ENCODE measurements around the gene PLEKHD1.

DNA sequence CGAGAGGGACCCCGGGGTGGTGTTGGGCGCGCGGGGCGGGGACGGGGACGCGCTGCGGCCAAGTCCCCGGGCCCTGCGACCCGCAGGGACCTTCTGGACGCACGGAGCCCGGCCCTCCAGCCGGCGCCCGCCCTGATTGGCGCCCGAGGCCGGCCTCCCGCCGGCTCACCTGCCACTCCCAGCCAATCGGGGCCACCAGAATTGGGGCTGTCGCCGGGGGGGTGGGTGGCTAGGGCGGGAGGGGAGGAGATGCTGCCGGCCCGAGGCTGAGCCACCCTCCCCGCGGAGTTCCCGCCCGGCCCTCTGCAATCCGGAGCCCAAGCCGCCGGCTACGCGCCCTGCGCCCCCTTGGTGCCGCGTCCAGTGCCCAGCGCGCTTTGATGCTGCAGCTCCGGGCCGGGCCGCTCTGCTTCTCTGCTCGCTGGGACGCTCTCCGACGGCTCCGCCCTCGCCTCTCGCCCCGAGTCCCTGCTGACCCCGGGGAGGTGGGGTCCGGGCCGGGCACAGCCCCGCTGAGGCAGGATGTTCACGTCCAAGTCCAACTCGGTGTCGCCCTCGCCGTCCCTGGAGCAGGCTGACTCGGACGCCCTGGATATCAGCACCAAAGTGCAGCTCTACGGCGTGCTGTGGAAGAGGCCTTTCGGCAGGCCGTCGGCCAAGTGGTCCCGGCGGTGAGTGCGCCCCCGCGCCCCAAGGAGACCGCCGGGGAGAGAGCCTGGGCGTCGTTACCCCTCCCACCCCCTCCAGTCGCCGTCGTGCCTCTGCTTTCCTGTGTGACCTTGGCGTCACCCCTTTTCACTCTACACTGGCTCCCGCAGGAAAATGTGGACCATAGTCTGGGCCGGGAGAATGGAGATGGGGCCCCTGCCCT is at the start of gene PLEKHD1:
- TF ChIP-seq, protein P1, sequence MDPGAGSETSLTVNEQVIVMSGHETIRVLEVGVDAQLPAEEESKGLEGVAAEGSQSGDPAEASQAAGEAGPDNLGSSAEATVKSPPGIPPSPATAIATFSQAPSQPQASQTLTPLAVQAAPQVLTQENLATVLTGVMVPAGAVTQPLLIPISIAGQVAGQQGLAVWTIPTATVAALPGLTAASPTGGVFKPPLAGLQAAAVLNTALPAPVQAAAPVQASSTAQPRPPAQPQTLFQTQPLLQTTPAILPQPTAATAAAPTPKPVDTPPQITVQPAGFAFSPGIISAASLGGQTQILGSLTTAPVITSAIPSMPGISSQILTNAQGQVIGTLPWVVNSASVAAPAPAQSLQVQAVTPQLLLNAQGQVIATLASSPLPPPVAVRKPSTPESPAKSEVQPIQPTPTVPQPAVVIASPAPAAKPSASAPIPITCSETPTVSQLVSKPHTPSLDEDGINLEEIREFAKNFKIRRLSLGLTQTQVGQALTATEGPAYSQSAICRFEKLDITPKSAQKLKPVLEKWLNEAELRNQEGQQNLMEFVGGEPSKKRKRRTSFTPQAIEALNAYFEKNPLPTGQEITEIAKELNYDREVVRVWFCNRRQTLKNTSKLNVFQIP (CRISPR knock-in tag; IDR thresholded peaks at IDR 0.05; ENCODE audit: borderline replicate concordance, low read depth): no peak
- TF ChIP-seq ZFP3 (CRISPR knock-in tag; IDR thresholded peaks at IDR 0.05) (no peak), ZFP30 (CRISPR knock-in tag; IDR thresholded peaks at IDR 0.05) (no peak), BACH2 (CRISPR knock-in tag; IDR thresholded peaks at IDR 0.05; ENCODE audit: borderline replicate concordance) (no peak), GLIS3 (CRISPR knock-in tag; IDR thresholded peaks at IDR 0.05) (no peak), ARNTL (CRISPR knock-in tag; IDR thresholded peaks at IDR 0.05; ENCODE audit: borderline replicate concordance, low read depth) (no peak)
- TF ChIP-seq, protein P2, sequence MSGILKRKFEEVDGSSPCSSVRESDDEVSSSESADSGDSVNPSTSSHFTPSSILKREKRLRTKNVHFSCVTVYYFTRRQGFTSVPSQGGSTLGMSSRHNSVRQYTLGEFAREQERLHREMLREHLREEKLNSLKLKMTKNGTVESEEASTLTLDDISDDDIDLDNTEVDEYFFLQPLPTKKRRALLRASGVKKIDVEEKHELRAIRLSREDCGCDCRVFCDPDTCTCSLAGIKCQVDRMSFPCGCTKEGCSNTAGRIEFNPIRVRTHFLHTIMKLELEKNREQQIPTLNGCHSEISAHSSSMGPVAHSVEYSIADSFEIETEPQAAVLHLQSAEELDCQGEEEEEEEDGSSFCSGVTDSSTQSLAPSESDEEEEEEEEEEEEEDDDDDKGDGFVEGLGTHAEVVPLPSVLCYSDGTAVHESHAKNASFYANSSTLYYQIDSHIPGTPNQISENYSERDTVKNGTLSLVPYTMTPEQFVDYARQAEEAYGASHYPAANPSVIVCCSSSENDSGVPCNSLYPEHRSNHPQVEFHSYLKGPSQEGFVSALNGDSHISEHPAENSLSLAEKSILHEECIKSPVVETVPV (CRISPR knock-in tag; IDR thresholded peaks at IDR 0.05): no peak
- TF ChIP-seq, protein P3, sequence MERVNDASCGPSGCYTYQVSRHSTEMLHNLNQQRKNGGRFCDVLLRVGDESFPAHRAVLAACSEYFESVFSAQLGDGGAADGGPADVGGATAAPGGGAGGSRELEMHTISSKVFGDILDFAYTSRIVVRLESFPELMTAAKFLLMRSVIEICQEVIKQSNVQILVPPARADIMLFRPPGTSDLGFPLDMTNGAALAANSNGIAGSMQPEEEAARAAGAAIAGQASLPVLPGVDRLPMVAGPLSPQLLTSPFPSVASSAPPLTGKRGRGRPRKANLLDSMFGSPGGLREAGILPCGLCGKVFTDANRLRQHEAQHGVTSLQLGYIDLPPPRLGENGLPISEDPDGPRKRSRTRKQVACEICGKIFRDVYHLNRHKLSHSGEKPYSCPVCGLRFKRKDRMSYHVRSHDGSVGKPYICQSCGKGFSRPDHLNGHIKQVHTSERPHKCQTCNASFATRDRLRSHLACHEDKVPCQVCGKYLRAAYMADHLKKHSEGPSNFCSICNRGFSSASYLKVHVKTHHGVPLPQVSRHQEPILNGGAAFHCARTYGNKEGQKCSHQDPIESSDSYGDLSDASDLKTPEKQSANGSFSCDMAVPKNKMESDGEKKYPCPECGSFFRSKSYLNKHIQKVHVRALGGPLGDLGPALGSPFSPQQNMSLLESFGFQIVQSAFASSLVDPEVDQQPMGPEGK (CRISPR knock-in tag; IDR thresholded peaks at IDR 0.05; ENCODE audit: borderline replicate concordance): no peak
- TF ChIP-seq, protein P4, sequence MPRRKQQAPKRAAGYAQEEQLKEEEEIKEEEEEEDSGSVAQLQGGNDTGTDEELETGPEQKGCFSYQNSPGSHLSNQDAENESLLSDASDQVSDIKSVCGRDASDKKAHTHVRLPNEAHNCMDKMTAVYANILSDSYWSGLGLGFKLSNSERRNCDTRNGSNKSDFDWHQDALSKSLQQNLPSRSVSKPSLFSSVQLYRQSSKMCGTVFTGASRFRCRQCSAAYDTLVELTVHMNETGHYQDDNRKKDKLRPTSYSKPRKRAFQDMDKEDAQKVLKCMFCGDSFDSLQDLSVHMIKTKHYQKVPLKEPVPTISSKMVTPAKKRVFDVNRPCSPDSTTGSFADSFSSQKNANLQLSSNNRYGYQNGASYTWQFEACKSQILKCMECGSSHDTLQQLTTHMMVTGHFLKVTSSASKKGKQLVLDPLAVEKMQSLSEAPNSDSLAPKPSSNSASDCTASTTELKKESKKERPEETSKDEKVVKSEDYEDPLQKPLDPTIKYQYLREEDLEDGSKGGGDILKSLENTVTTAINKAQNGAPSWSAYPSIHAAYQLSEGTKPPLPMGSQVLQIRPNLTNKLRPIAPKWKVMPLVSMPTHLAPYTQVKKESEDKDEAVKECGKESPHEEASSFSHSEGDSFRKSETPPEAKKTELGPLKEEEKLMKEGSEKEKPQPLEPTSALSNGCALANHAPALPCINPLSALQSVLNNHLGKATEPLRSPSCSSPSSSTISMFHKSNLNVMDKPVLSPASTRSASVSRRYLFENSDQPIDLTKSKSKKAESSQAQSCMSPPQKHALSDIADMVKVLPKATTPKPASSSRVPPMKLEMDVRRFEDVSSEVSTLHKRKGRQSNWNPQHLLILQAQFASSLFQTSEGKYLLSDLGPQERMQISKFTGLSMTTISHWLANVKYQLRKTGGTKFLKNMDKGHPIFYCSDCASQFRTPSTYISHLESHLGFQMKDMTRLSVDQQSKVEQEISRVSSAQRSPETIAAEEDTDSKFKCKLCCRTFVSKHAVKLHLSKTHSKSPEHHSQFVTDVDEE (CRISPR knock-in tag; IDR thresholded peaks at IDR 0.05): no peak
- TF ChIP-seq, protein P5, sequence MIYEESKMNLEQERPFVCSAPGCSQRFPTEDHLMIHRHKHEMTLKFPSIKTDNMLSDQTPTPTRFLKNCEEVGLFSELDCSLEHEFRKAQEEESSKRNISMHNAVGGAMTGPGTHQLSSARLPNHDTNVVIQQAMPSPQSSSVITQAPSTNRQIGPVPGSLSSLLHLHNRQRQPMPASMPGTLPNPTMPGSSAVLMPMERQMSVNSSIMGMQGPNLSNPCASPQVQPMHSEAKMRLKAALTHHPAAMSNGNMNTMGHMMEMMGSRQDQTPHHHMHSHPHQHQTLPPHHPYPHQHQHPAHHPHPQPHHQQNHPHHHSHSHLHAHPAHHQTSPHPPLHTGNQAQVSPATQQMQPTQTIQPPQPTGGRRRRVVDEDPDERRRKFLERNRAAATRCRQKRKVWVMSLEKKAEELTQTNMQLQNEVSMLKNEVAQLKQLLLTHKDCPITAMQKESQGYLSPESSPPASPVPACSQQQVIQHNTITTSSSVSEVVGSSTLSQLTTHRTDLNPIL (CRISPR knock-in tag; IDR thresholded peaks at IDR 0.05; ENCODE audit: low read depth): no peak
